HFFc6 (cell line): ENCODE results near the gene THOP1. TPM values are rescaled to one million over a fixed set of nuclear protein-coding genes. Genes with fewer than 3 reads are reported as not detected.

Source experiments
- DNase-seq: peaks from one replicate; pipeline ENCODE4 v3.0.0-alpha.2; 2018
- H3K27ac Mint-ChIP-seq: 2 replicates; pipeline ENCODE4 v1.8.0; 2020; ENCODE audit warnings: mild to moderate bottlenecking, mixed read lengths
- H3K27me3 Mint-ChIP-seq: 2 replicates; pipeline ENCODE4 v1.8.0; 2021; ENCODE audit warnings: mild to moderate bottlenecking, moderate library complexity, mixed read lengths; ENCODE audit not compliant: insufficient read depth
- H3K36me3 Mint-ChIP-seq: 2 replicates; pipeline ENCODE4 v1.8.0; 2021; ENCODE audit warnings: low read depth, mixed read lengths
- H3K4me1 Mint-ChIP-seq: 2 replicates; pipeline ENCODE4 v1.8.0; 2020; ENCODE audit warnings: low read depth, mixed read lengths
- H3K4me3 Mint-ChIP-seq: 2 replicates; pipeline ENCODE4 v1.8.0; 2020; ENCODE audit warnings: mild to moderate bottlenecking, moderate library complexity, mixed read lengths
- H3K9me3 Mint-ChIP-seq: 2 replicates; pipeline ENCODE4 v1.8.0; 2020; ENCODE audit warnings: mild to moderate bottlenecking, mixed read lengths
- CTCF ChIP-seq: fragments of 200-600 bp; sonication (generic); IDR thresholded peaks from 2 replicates; pipeline ENCODE4 v1.5.0; 2021; ENCODE audit warnings: antibody characterized with exemption, mild to moderate bottlenecking
- total RNA-seq, 6 experiments: library from RNA; stranded (reverse); fragmentation: NEBNext Ultra II Directional; extraction: Animal tissue kit (Norgen Biotek cat#: 25700); gene quantifications; 2 replicates in 1 of 6; 3 replicates in 5 of 6; pipeline ENCODE4 v1.2.3, GENCODE V29; 2021

The THOP1 gene
- total RNA-seq, 6 experiments from 2014 or later, result 83.7 to 114 (median 94.3) TPM

- H3K36me3 Mint-ChIP-seq, result peaks cover 33% of the 10 kb centered on the region
- no peak overlapping the region for H3K27ac Mint-ChIP-seq
- H3K9me3 Mint-ChIP-seq, result no peaks in the 10 kb centered on the region
- H3K4me3 Mint-ChIP-seq, result no peak overlapping the region
- no peak for DNase-seq
- no peak for TF ChIP-seq CTCF
- no peaks in the 10 kb centered on the region for H3K4me1 Mint-ChIP-seq
- H3K27me3 Mint-ChIP-seq, result peaks cover 2% of the 10 kb centered on the region
These were observed 18.3 kb downstream of the THOP1 start for GRCh38 chr19:2803486-2804155.

GRCh38 chr19:2804156-2805004 lies 19.1 kb downstream of the THOP1 start:
- Mint-ChIP-seq H3K9me3 (no peaks in the 10 kb centered on the region), H3K4me3 (no peak overlapping the region), H3K27ac (no peak overlapping the region), H3K27me3 (peaks cover 2% of the 10 kb centered on the region), H3K36me3 (peaks cover 39% of the 10 kb centered on the region), H3K4me1 (no peaks in the 10 kb centered on the region)
- TF ChIP-seq CTCF, result no peak
- no peak for DNase-seq

- Mint-ChIP-seq H3K27ac (no peak overlapping the region), H3K9me3 (no peaks in the 10 kb centered on the region), H3K4me3 (no peak overlapping the region), H3K36me3 (peaks cover 39% of the 10 kb centered on the region), H3K27me3 (peaks cover 2% of the 10 kb centered on the region), H3K4me1 (no peaks in the 10 kb centered on the region)
- DNase-seq, result no peak
- TF ChIP-seq CTCF, result no peak
These were observed 20.1 kb downstream of the THOP1 start for GRCh38 chr19:2805261-2805900.

- H3K27ac Mint-ChIP-seq, result no peak overlapping the region
- H3K27me3 Mint-ChIP-seq, result no peaks in the 10 kb centered on the region; the same call in 1 of the 2 replicates
- no peak for TF ChIP-seq CTCF
- no peaks in the 10 kb centered on the region for H3K9me3 Mint-ChIP-seq
- no peak for DNase-seq
- peaks cover 34% of the 10 kb centered on the region for H3K36me3 Mint-ChIP-seq
- H3K4me3 Mint-ChIP-seq, result no peak overlapping the region
- H3K4me1 Mint-ChIP-seq, result no peaks in the 10 kb centered on the region
These were observed 20.8 kb downstream of the THOP1 start for GRCh38 chr19:2805991-2806649.

GRCh38 chr19:2806736-2807378 lies 21.6 kb downstream of the THOP1 start:
- no peak overlapping the region for H3K27ac Mint-ChIP-seq
- DNase-seq, result no peak
- peaks cover 30% of the 10 kb centered on the region for H3K36me3 Mint-ChIP-seq
- no peaks in the 10 kb centered on the region for H3K9me3 Mint-ChIP-seq
- H3K4me3 Mint-ChIP-seq, result no peak overlapping the region
- no peak for TF ChIP-seq CTCF
- H3K4me1 Mint-ChIP-seq, result no peaks in the 10 kb centered on the region
- H3K27me3 Mint-ChIP-seq, result no peaks in the 10 kb centered on the region; the same call in 1 of the 2 replicates
